Measurements from ENCODE around the gene TNIP2. TPM values are rescaled to one million over a fixed set of nuclear protein-coding genes. Genes with fewer than 3 reads are reported as not detected.
A peak's percentile ranks its signal among the peaks of the same experiment; 100 is the strongest.

Gene TNIP2
- total RNA-seq, 6 experiments from 2014 or later, result 28.6 to 32.0 (median 30.9) TPM

DNA sequence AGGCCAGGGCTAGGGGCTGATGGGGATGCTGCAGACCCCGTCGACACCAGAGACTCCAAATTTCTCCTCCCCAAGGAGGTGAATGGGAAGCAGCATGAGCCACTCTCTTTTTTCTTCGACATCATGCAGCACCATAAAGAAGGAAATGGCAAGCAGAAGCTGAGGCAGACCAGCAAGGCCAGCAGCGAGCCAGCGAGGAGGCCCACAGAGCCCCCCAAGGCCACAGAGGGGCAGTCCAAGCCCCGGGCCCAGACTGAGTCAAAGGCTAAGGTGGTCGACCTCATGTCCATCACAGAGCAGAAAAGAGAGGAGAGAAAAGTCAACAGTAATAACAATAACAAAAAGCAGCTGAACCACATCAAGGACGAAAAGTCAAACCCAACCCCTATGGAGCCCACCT, 56.1 kb downstream of the TNIP2 start:
- Mint-ChIP-seq H3K27ac (no peak overlapping the region), H3K9me3 (no peaks in the 10 kb centered on the region), H3K36me3 (ENCODE audit: low read depth) (peaks cover 40% of the 10 kb centered on the region), H3K4me3 (no peak overlapping the region), H3K4me1 (ENCODE audit: low read depth) (no peaks in the 10 kb centered on the region), H3K27me3 (ENCODE audit: insufficient read depth) (no peaks in the 10 kb centered on the region; the same call in none of the 2 replicates)
- no peak for DNase-seq
- TF ChIP-seq, protein P1, sequence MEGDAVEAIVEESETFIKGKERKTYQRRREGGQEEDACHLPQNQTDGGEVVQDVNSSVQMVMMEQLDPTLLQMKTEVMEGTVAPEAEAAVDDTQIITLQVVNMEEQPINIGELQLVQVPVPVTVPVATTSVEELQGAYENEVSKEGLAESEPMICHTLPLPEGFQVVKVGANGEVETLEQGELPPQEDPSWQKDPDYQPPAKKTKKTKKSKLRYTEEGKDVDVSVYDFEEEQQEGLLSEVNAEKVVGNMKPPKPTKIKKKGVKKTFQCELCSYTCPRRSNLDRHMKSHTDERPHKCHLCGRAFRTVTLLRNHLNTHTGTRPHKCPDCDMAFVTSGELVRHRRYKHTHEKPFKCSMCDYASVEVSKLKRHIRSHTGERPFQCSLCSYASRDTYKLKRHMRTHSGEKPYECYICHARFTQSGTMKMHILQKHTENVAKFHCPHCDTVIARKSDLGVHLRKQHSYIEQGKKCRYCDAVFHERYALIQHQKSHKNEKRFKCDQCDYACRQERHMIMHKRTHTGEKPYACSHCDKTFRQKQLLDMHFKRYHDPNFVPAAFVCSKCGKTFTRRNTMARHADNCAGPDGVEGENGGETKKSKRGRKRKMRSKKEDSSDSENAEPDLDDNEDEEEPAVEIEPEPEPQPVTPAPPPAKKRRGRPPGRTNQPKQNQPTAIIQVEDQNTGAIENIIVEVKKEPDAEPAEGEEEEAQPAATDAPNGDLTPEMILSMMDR (IDR thresholded peaks at IDR 0.05), result no peak

DNA sequence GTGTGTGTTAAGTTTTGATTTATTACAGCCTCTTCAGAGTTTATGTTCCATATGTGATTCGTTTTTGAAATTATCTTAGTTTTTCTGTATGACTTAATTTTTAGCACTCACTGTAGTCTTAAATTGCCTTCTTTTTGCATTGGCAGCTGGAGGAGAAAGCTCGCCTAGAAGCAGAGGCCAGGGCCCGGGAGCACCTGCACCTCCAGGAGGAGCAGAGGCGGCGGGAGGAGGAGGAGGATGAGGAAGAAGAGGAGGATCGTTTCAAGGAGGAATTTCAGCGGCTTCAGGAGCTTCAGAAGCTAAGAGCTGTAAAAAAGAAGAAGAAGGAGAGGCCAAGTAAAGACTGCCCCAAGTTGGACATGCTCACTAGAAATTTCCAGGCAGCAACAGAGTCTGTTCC, 56.6 kb downstream of the TNIP2 start:
- TF ChIP-seq, protein P1 (IDR thresholded peaks at IDR 0.05), result no peak
- Mint-ChIP-seq H3K27me3 (ENCODE audit: insufficient read depth) (no peaks in the 10 kb centered on the region; the same call in none of the 2 replicates), H3K4me1 (ENCODE audit: low read depth) (no peaks in the 10 kb centered on the region), H3K36me3 (ENCODE audit: low read depth) (peaks cover 39% of the 10 kb centered on the region), H3K4me3 (no peak overlapping the region), H3K27ac (no peak overlapping the region), H3K9me3 (no peaks in the 10 kb centered on the region)
- no peak for DNase-seq

DNA sequence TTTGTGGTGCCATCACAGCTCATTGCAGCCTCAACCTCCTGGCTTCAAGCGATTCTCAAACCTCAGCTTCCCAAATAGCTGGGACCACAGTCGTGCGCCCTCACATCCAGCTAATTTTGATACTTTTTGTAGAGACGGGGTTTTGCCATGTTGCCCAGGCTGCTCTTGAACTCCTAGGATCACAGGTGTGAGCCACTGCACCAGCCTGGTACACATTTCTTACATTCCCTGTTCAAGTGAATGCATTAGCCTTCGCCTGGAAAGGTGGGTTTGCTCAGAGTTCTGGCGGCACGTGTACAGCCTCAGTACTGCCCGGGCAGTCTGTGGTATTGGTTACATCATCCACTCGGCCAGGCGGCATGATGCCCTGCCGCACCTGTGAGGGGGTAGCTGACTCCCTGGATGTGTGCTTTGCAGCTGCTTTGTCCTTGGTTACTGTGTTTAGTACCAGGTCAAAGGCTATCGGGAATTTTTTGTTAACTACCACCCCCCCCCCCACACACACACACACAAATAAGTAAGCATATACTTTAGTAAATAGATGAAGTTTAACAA, 57.1 kb downstream of the TNIP2 start:
- H3K36me3 Mint-ChIP-seq (ENCODE audit: low read depth), result peaks cover 39% of the 10 kb centered on the region
- DNase-seq, result no peak

DNA sequence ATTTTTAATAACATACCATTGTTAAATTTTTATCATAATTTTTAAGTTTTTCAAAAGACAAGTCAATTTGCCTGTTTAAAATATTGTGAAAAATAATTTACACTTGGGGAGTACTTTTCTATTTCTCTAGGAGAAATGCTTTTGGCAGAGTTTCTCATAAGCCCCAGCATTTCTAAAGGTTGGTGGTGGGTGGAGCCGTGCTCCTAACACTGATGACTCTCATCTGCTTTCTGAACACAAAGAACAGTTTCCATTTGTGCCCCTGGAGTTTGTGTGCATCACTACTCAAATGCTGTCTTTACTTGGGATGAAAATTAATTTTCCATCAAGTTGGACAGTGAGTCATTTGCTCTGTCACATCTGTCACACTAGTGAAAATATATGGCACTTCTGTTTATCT, 57.6 kb downstream of the TNIP2 start:
- Mint-ChIP-seq H3K36me3 (ENCODE audit: low read depth) (peaks cover 44% of the 10 kb centered on the region), H3K9me3 (no peaks in the 10 kb centered on the region), H3K27ac (peak overlapping the region; percentile 26; the same call in 1 of the 2 replicates), H3K4me3 (no peak overlapping the region), H3K4me1 (ENCODE audit: low read depth) (no peaks in the 10 kb centered on the region), H3K27me3 (ENCODE audit: insufficient read depth) (no peaks in the 10 kb centered on the region; the same call in none of the 2 replicates)
- TF ChIP-seq, protein P1 (IDR thresholded peaks at IDR 0.05), result no peak
- no peak for DNase-seq

More for the DNA sequence above, 57.1 kb downstream of the TNIP2 start:
- TF ChIP-seq, protein P1 (IDR thresholded peaks at IDR 0.05), result no peak
- H3K9me3 Mint-ChIP-seq, result no peaks in the 10 kb centered on the region
- no peaks in the 10 kb centered on the region for H3K4me1 Mint-ChIP-seq (ENCODE audit: low read depth)
- H3K27ac Mint-ChIP-seq, result peak overlapping the region; percentile 26; the same call in 1 of the 2 replicates
- no peak overlapping the region for H3K4me3 Mint-ChIP-seq
- H3K27me3 Mint-ChIP-seq (ENCODE audit: insufficient read depth), result no peaks in the 10 kb centered on the region; the same call in none of the 2 replicates

DNA sequence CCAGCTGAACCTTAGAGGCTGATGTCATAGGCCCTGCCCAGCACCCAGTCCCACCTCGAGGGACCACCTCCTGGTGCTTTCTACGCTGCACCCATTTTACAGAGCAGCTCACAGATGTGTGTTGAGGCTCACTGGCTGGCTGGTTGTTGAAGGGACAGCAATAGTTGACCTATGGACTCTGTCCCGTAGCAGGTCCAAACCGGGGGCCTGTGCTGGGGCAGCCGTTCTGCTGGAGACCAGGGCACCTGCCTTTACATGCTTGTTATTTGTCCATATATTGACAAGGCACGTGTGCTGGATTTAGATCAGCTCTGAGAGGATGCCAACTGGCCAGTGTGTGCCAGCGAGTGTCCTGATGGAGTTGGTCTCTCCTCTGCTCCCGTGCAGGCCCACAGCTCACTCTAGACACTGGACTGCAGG, 58.1 kb downstream of the TNIP2 start:
- Mint-ChIP-seq H3K27ac (no peak overlapping the region), H3K4me1 (ENCODE audit: low read depth) (no peaks in the 10 kb centered on the region), H3K9me3 (no peaks in the 10 kb centered on the region), H3K27me3 (ENCODE audit: insufficient read depth) (no peaks in the 10 kb centered on the region; the same call in none of the 2 replicates), H3K4me3 (no peak overlapping the region), H3K36me3 (ENCODE audit: low read depth) (peaks cover 43% of the 10 kb centered on the region)
- TF ChIP-seq, protein P1 (IDR thresholded peaks at IDR 0.05), result no peak
- no peak for DNase-seq
